SH-SY5Y (cell line): Measurements from ENCODE around the gene HOXA13.

Experiments
- GATA2 ChIP-seq: IDR thresholded peaks from 2 replicates; pipeline ENCODE4 v1.6.1; 2011; ENCODE audit warnings: mild to moderate bottlenecking, low read depth, low read length
- GATA3 ChIP-seq: IDR thresholded peaks from 2 replicates; pipeline ENCODE4 v1.6.1; 2011; ENCODE audit warnings: low read depth, mild to moderate bottlenecking, low read length, moderate library complexity

- TF ChIP-seq GATA2 (no peak), GATA3 (no peak)
These were observed 53.9 kb downstream of the HOXA13 start for GRCh38 chr7:27145914-27146412.
